Measurements from ENCODE around the gene BANP.
"Not testable (repeated sequence)": the region's sequence is repeated elsewhere in the genome, so short reads cannot be mapped to it uniquely, and the experiment has no call there.

The BANP gene

DNA sequence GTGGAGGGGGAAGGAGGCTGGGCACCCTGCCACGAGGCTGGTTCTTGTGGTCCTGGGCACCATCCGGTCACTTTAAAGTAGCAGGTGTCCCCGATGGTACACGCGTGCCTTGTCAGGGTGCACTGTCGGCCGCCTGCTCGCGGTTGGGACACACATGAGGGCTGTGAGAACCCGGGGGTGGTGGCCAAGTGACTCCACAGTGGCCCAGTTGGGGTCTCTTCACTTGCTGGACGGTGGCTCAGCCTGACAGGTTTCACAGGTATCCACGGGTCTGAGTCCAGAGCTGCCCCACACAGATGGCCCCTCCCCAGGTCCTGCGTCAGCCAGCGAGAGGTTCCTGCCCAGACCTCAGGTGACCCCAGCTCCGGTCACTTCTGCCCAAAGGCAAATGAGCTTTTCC lies 137.8 kb downstream of the BANP start:
- not testable (repeated sequence) for DNase-seq

- not testable (repeated sequence) for DNase-seq
Measured at GRCh38 chr16:88089632-88090376, 138.6 kb downstream of the BANP start.

- DNase-seq = not testable (repeated sequence)
Measured at GRCh38 chr16:88090377-88091175, 139.3 kb downstream of the BANP start.

GRCh38 chr16:88091221-88091971 lies 140.2 kb downstream of the BANP start:
- not testable (repeated sequence) for DNase-seq

- not testable (repeated sequence) for DNase-seq
Measured at GRCh38 chr16:88091972-88092302, 140.7 kb downstream of the BANP start.

DNA sequence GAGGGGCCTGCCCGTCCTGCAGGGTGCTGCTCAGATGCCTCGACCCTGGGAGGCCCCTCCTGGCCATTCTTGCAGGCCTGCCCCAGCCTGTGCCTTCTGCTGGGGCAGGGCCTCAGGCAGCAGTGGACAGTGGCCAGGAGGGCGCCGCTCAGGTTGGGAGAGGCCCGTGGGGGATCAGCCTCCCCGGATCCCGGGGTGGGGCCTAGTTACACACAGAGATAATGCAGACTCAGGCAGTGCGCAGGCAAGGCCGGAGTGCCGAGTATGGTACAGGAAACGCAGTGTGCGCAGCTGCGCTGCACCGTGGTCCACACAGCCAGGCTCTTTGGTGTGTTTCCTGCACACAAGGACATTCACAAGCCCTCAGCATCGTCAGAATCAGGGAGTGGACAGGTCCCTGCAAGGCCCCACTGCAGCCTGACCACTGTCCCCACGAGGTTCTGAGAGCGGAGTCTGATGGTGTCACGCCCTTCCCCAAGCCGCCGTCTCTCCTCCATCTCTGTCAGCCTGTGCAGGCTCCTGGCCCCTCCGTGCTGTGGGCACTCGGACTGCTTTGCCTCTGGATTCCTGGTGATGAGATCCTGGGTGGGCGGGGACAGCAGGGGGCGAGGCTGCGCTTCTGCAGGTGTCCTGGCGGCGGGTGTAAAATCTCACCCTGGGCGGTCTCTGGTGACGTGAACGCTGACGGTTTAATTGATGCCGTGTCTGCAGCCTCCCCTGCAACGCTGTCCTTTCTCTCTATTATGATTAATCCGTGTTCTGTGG lies 141.7 kb downstream of the BANP start:
- not testable (repeated sequence) for DNase-seq

DNA sequence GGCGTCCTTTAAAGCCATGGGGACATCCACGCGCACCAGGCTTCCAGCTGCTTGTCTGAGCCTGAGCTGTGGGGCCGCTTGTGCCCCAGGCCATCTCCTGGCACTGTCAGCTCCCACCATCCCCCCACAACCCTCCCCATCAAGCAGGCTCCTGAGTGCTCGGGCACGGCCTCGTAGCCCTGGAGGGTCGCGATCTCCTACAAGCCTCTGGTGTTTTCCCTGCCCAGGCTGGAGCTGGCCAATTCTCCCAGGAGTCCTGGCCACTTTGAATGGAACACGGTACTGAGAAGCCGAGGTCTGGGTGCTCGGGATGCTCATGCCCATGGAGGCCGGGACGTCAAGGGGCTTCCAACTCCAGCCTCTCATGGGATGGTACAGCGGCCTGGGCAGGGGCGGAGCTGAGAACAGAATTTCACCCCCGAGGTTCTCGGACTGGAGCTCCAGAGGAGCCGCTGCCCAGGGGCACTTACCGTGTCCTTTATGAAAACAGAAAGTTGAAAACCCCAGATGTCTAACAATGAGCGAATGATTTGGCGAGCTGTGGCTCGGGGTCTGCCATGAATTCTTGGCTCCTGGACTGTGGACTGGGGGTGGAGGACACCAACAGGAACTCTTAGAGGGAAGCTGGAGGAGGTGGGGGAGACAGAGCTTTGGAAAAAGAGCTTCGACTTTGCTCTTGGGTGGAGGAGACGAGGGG lies 142.5 kb downstream of the BANP start:
- DNase-seq = not testable (repeated sequence)

DNA sequence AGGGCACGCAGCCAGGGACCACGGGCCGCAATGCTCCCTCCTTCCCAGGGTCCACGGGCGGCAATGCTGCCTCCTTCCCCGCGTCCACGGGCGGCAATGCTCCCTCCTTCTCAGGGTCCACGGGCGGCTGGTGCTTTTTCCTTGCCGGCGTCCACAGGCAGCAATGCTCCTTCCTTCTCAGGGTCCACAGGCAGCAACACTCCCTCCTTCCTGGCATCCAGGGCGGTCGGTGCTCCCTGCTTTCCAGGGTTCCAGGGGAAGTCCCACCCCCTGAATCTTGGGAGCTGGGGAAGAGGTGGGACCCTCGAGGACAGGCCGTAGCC lies 143.0 kb downstream of the BANP start:
- not testable (repeated sequence) for DNase-seq

GRCh38 chr16:88094900-88095299 lies 143.7 kb downstream of the BANP start:
- not testable (repeated sequence) for DNase-seq

DNA sequence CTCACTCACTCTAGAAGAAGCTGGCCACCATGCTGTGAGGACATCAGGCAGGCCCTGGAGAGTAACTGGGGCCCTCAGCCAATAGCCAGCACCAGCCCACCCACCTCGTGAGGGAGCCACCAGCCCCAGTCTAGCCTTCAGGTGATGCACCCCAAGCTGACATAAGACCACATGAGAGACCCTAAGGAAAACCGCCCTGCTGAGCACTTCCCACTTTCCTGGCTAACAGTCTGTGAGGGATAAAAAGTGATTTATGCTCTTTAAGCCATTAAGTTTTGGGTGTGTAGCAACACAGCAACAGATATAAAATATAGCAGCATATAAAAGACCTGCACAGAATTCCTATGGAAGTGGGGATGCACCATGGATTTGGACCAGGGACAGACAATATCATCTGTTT lies 145.4 kb downstream of the BANP start:
- DNase-seq = not testable (repeated sequence)

GRCh38 chr16:88098731-88099562 lies 147.7 kb downstream of the BANP start:
- DNase-seq = not testable (repeated sequence)

DNA sequence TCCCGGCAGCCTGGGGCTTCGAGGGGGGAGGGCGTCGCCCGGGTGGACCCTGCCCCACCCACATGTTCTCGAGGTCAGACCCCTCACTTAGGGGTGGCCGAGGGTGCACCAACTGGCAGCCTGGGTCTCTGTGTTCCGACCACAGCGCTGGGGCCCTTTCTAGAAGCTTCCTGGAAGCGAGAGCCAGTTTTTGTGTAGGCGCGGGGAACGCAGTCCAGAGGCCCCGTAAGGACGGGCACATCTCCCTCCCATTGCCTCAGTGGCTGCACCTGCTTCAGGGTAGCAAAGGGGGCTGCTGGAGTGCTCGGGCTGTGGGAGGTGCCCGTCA lies 148.3 kb downstream of the BANP start:
- no peak for DNase-seq

DNA sequence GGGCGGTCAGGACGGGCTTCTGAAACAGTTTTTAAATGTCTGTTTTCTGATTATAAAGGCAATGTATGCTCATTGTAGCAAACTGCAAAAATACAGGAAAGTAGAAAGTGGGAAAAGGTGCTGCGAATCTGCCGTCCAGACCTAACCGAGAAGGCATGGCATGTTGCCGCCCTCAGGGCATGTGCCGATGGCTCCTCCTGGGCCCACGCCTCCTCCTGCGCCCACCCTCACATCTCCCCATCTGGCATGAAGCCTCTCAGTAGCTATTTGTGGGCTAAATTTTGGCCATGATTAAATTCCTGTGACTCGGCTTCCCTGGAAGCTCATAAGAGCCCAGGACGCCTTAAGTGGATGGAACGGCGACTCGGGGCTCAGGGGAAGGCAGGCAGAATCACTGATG lies 148.7 kb downstream of the BANP start:
- not testable (repeated sequence) for DNase-seq

DNA sequence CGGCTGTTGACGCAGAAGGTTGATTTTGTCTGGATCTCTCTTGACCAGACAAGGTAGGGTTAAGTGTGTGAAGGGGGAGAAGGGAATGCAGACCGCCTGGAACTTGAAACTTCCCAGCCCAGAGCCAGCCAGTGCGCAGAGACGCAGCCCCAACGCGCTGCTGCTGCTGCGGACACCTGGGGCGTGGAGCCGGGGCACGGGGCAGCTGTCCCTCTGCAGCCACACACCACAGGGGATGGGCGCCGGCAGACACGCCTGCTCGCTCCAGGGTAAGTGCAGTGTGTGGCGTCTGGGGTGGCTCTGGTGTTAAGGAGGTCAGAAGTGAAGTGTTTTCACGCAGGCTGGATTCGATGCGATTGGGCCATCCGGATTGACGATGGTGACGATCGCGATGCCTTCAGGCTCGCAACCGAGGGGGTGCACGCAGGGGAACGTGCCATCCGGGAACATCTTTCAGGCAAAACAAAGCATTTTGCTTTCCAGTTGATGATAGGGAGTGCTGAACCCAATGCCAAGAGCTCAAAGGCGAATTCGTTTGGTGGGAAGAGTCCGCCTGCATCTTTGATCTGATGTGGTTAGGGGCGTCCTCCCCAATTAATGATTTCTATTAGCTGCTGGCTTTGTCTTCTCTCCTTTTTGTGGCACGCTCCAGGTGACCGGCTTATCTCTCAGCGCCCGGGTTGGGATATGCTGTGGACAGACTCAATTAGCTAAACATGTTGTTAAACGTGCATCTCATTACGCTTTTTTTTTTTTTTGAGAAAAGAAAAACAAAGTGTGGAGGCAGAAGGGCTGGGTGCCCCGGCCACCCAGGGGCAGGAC lies 149.8 kb downstream of the BANP start:
- DNase-seq = not testable (repeated sequence)

DNA sequence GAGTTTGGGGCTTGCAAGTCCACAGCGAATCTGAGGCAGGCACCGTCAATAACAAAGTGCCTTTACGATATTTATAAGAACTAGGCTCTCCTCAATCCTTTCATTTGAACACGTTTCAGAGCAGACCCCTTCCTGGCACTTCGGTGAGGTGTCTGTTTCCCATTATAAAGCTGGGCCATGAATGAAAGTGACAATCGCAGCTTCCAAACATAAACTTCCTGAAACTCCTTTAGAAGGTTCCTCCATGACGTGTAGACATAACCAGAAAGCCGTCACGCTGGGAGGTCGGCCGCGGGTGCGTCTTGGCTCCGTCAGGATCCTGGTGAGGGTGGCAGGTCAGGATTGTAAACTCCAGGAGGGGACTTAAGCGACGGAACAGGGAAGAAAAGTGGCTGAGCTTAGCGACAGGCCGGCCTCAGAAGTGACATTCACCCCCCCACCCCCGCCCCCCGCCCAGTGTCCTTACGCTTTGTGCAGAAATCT lies 150.4 kb downstream of the BANP start:
- not testable (repeated sequence) for DNase-seq

GRCh38 chr16:88102597-88102996 lies 151.4 kb downstream of the BANP start:
- DNase-seq = no peak

DNA sequence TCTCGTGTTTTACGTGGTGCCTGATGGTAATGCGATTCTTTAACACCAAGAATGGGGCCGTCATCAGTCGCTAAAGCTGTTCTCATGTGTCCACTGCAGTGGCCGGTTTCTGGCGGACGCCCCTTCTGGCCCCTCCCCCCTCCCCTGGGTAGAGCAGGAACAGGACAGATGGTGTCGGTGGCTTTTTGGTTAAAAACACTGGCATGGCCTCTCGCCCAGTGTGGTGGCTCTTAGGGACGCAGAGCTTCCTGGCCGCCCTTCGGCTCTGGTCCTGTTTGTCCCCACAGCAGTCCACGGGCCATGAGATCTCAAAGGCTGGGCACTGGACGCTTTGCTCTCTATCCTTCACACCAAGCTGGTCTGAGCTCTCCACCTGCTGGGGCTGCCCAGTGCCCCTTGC lies 151.8 kb downstream of the BANP start:
- DNase-seq = no peak

GRCh38 chr16:88103581-88104188 lies 152.5 kb downstream of the BANP start:
- no peak for DNase-seq

DNA sequence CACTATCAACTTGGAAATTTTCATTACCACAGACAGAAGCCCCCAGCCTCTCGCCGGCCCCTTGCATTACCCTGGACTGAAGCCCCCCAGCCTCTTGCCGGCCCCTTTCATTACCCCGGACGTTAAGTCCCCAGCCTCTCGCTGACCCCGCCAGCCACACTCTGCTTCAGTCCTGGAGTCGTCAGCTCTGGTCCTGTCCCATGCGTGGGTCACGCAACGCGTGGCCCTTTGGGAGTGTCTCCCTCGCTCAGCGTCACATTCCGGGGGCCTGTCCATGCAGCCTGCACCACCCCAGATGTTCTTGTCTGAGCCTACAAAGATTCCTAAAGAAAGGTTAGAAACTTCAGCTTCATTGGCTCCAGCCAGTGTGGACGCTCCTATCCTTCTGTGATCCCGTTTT lies 153.1 kb downstream of the BANP start:
- DNase-seq = not testable (repeated sequence)

Data from NCI-H2081 (cell line).